Omental fat pad (tissue), 4 donors: Measurements from ENCODE around the gene IL1R1. TPM values are rescaled to one million over a fixed set of nuclear protein-coding genes. Genes with fewer than 3 reads are reported as not detected.

Experiments
- ATAC-seq: fragments of 150-250 bp; one replicate; pipeline ENCODE4 v1.9.1; 2016; ENCODE audit warnings: mild to moderate bottlenecking, moderate library complexity; ENCODE audit not compliant: low FRiP score
- DNase-seq: peaks from one replicate; pipeline ENCODE4 v3.0.0-alpha.2; 2019; ENCODE audit warnings: low spot score
- total RNA-seq, 4 donors: library from RNA; depleted of rRNA; stranded (reverse); fragments of >200 nt; gene quantifications; one replicate each; pipeline ENCODE4 v1.1.0, GENCODE V29; 2016
- TF ChIP-seq, protein P1 (sequence below), 3 donors: fragments of 450-650 bp; IDR thresholded peaks; one replicate each; pipeline ENCODE4 v1.5.1; 2016 to 2017; ENCODE audit warnings: antibody characterized with exemption in 3 of 3, mild to moderate bottlenecking in 3 of 3, moderate library complexity in 2 of 3

The IL1R1 gene
- total RNA-seq, 4 donors from 2014 or later, result 167 to 541 (median 270) TPM

DNA sequence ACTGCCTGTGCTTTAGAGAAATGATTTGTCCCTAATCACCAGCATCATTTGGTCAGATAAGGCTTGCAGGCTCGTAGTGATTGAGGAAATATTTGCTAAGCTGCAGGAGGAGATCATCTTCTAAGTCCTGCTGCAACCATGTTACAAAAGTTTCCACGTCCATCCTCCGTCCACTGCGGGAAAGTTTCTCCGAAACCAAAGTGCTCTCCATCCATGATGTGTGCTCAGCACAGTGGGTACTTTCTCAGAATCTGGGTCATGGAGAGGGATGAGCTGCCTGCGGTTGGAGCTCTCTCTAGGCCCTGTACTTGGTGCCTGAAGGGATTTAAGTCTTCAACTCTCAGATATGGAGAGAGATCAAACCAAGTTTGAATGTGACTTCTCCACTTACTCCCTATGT lies 83.6 kb downstream of the IL1R1 start:
- DNase-seq (no peak), ATAC-seq (no peak)
- TF ChIP-seq, protein P1, sequence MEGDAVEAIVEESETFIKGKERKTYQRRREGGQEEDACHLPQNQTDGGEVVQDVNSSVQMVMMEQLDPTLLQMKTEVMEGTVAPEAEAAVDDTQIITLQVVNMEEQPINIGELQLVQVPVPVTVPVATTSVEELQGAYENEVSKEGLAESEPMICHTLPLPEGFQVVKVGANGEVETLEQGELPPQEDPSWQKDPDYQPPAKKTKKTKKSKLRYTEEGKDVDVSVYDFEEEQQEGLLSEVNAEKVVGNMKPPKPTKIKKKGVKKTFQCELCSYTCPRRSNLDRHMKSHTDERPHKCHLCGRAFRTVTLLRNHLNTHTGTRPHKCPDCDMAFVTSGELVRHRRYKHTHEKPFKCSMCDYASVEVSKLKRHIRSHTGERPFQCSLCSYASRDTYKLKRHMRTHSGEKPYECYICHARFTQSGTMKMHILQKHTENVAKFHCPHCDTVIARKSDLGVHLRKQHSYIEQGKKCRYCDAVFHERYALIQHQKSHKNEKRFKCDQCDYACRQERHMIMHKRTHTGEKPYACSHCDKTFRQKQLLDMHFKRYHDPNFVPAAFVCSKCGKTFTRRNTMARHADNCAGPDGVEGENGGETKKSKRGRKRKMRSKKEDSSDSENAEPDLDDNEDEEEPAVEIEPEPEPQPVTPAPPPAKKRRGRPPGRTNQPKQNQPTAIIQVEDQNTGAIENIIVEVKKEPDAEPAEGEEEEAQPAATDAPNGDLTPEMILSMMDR (IDR thresholded peaks at IDR 0.05), result no peak

DNA sequence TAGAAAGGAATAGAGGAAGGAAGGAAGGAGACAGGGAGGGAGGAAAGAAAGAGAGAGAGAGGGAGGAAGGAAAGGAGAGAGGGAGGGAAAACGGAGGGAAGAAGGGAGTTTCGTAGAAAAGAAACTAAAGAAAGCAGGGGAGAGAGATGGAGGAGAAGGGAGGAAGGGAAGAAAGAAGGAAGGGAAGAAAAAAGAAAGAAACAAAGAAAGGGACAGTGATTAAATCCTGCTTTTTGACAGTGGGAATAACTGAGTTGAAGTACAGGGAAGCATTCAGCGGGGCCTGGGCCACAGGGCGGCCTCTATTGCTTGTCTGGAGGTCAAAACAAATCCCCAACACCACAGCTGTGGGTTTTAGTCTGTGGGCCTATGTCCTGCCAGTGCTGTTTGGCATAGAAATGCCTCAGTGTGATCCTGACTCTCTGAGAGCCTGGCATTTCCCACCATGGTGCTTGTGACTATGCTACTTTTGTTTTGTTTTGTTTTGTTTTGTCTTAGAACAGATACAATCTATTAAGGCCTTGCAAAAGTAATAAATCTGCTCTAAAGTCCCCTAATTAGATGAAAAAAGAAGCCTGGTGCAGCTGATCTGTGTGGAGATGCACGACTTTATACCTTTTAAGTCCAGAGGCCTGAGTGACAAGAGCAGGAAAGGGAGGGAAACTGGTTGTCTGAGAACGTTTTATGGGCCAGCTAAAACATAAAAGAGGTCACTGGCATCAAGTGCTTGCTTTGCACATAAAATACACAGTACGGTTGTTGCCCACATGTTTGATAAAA lies 84.3 kb downstream of the IL1R1 start:
- TF ChIP-seq, protein P1 (IDR thresholded peaks at IDR 0.05), result no peak
- DNase-seq (no peak), ATAC-seq (no peak)

DNA sequence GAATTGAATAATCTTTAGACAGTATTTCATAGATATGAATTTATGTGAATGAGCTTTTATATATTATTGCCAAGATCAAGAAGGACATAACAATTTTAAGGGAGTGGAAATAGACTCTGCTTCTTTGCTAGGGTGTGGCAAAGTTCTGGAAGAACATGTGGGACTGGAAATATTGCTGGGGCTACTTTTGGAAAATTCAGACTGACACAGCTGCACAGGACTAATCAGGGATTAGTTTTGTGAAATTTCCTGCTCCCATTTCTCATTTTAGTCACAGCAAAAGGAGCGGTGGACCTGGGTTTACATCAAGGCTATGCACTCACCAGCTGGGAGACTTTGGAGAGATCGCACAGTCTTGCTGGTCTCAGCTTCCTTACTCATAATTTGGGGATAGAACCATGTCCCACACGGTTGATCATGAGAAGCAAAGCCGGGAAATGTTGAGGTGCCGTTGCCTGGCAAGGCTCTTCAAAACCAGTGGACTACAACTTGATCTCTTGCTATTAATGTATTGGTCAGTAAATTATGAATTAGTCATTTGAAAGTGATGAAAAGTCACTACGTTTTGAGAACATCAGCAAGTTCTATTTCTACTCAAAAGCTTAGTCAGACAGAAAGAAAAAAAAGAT lies 86.7 kb downstream of the IL1R1 start:
- TF ChIP-seq, protein P1 (IDR thresholded peaks at IDR 0.05), result no peak
- ATAC-seq (no peak), DNase-seq (no peak)

Other genes with a start within 250 kb of the IL1R1 start
- gene IL1R2, start 150.8 kb upstream of the IL1R1 start, total RNA-seq, result 100 to 1,000 TPM in 1 of 4 donors, 10 to 100 TPM in 3; 12.2 to 207 (median 32.1) TPM
- 1 to 10 TPM in 3 of 4 donors, under 1 TPM in 1; 0.31 to 5.3 (median 2.1) TPM for gene IL1RL2, start 44.3 kb downstream of the IL1R1 start, total RNA-seq
- 100 to 1,000 TPM in 1 of 4 donors, 10 to 100 TPM in 3; 48.1 to 307 (median 62.3) TPM for gene IL1RL1, start 168.8 kb downstream of the IL1R1 start, total RNA-seq
- gene IL18R1, start 213.1 kb downstream of the IL1R1 start, total RNA-seq, result 10 to 100 TPM in 3 of 4 donors, 1 to 10 TPM in 1; 5.8 to 51.9 (median 24.4) TPM